ENCODE data around the gene ZCCHC2. TPM values are rescaled to one million over a fixed set of nuclear protein-coding genes. Genes with fewer than 3 reads are reported as not detected.

ZCCHC2 gene
- total and polyA plus RNA-seq, 2 of the 13 experiments (the other 11 are each of a cell fraction or from before 2014, with no cell fraction given): 62.5 to 76.1 TPM

DNA sequence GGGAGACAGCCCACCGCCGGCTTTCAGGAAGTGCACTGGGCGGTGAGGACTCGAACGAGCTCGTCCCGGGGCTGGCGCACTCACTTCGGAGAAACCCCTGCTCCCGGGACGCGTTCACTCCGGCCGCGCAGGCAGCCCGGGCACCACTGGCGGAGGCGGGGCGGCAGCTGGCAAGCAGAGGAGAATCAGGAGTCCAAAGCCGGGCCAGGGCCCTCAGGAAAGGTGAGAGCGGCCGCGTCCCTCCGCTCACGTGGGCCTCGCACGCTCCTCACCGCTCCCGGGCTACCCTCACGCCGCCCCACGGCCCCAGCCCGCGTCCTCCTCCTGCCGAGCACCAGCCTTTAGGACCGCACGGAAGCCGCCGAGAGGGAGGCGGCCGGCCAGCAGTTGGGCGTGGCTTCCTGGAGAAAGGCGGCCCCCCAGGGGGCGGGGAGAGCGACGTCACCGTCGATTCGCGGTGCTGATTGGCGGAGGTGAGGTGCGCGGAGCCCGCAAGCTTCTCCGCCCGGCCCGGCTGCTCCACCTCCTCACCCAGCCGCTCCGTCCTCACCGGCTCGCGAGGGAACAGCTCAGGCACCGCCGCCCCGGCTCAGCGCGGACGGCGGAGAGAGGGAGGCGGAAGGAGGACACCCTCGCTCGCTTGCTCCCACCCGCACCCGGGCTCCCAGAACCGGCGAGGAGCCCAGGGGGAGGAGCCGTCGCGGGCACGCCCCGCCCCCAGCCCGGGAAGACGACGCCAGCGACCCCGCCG, at the start of gene ZCCHC2 (continued):
- TF ChIP-seq ZMYM4 (CRISPR knock-in tag; IDR thresholded peaks at IDR 0.05): peak; percentile 99
- no peak for TF ChIP-seq ZNF644 (CRISPR knock-in tag; IDR thresholded peaks at IDR 0.05; ENCODE audit: low read depth)
- TF ChIP-seq HNRNPLL (IDR thresholded peaks at IDR 0.05; ENCODE audit: low read depth, low read length, poor library complexity, severe bottlenecking): peak; percentile 90
- TF ChIP-seq, protein P1, sequence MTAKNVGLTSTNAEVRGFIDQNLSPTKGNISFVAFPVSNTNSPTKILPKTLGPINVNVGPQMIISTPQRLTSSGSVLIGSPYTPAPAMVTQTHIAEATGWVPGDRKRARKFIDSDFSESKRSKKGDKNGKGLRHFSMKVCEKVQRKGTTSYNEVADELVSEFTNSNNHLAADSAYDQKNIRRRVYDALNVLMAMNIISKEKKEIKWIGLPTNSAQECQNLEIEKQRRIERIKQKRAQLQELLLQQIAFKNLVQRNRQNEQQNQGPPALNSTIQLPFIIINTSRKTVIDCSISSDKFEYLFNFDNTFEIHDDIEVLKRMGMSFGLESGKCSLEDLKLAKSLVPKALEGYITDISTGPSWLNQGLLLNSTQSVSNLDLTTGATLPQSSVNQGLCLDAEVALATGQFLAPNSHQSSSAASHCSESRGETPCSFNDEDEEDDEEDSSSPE (CRISPR knock-in tag; IDR thresholded peaks at IDR 0.05): peak; percentile 81
- TF ChIP-seq, protein P2, sequence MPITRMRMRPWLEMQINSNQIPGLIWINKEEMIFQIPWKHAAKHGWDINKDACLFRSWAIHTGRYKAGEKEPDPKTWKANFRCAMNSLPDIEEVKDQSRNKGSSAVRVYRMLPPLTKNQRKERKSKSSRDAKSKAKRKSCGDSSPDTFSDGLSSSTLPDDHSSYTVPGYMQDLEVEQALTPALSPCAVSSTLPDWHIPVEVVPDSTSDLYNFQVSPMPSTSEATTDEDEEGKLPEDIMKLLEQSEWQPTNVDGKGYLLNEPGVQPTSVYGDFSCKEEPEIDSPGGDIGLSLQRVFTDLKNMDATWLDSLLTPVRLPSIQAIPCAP (CRISPR knock-in tag; IDR thresholded peaks at IDR 0.05; ENCODE audit: low read depth): peak; percentile 40; the same call in 1 of the 2 replicates
- TF ChIP-seq, protein P3, sequence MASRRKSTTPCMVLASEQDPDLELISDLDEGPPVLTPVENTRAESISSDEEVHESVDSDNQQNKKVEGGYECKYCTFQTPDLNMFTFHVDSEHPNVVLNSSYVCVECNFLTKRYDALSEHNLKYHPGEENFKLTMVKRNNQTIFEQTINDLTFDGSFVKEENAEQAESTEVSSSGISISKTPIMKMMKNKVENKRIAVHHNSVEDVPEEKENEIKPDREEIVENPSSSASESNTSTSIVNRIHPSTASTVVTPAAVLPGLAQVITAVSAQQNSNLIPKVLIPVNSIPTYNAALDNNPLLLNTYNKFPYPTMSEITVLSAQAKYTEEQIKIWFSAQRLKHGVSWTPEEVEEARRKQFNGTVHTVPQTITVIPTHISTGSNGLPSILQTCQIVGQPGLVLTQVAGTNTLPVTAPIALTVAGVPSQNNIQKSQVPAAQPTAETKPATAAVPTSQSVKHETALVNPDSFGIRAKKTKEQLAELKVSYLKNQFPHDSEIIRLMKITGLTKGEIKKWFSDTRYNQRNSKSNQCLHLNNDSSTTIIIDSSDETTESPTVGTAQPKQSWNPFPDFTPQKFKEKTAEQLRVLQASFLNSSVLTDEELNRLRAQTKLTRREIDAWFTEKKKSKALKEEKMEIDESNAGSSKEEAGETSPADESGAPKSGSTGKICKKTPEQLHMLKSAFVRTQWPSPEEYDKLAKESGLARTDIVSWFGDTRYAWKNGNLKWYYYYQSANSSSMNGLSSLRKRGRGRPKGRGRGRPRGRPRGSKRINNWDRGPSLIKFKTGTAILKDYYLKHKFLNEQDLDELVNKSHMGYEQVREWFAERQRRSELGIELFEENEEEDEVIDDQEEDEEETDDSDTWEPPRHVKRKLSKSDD (CRISPR knock-in tag; IDR thresholded peaks at IDR 0.05; ENCODE audit: low read depth): peak; percentile 87; the same call in 1 of the 2 replicates
- peak; percentile 90 for TF ChIP-seq ZNF543 (CRISPR knock-in tag; IDR thresholded peaks at IDR 0.05)
- no peak for TF ChIP-seq JUNB (CRISPR knock-in tag; IDR thresholded peaks at IDR 0.05; ENCODE audit: borderline replicate concordance)
- no peak for TF ChIP-seq ZNF484 (CRISPR knock-in tag; IDR thresholded peaks at IDR 0.05; ENCODE audit: borderline replicate concordance, low read depth)
- TF ChIP-seq HNRNPL (IDR thresholded peaks at IDR 0.05; ENCODE audit: low read depth, low read length): peak; percentile 58; the same call in 1 of the 2 replicates
- TF ChIP-seq, protein P4, sequence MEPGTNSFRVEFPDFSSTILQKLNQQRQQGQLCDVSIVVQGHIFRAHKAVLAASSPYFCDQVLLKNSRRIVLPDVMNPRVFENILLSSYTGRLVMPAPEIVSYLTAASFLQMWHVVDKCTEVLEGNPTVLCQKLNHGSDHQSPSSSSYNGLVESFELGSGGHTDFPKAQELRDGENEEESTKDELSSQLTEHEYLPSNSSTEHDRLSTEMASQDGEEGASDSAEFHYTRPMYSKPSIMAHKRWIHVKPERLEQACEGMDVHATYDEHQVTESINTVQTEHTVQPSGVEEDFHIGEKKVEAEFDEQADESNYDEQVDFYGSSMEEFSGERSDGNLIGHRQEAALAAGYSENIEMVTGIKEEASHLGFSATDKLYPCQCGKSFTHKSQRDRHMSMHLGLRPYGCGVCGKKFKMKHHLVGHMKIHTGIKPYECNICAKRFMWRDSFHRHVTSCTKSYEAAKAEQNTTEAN (CRISPR knock-in tag; conservative IDR thresholded peaks at IDR 0.05): no peak; the same call in 1 of the 2 replicates
- TF ChIP-seq DNMT1 (CRISPR knock-in tag; IDR thresholded peaks at IDR 0.05): 0 out of 2 replicates have a peak, but pooled peaks have one; percentile 65
- TF ChIP-seq NFRKB (IDR thresholded peaks at IDR 0.05): no peak
- TF ChIP-seq, protein P5, sequence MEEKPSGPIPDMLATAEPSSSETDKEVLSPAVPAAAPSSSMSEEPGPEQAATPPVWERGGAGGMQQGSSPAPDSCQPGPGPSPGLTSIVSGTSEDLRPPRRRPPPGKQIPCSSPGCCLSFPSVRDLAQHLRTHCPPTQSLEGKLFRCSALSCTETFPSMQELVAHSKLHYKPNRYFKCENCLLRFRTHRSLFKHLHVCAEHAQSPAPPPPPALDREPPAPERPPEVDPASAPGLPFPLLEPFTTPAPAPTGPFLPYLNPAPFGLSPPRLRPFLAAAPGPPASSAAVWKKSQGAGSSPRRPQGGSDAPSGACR (CRISPR knock-in tag; IDR thresholded peaks at IDR 0.05): peak; percentile 49
- TF ChIP-seq SYNCRIP (IDR thresholded peaks at IDR 0.05; ENCODE audit: insufficient read depth, low read depth, low read length): no peak
- TF ChIP-seq ARNT (IDR thresholded peaks at IDR 0.05): no peak
- peak; percentile 79; the same call in 1 of the 2 replicates for TF ChIP-seq SMAD1 (CRISPR knock-in tag; IDR thresholded peaks at IDR 0.05; ENCODE audit: borderline replicate concordance, low read depth)
- TF ChIP-seq ZNF432 (CRISPR knock-in tag; IDR thresholded peaks at IDR 0.05; ENCODE audit: borderline replicate concordance): no peak
- peak; percentile 55; the same call in 1 of the 2 replicates for TF ChIP-seq ZNF878 (CRISPR knock-in tag; IDR thresholded peaks at IDR 0.05)
- TF ChIP-seq, protein P6, sequence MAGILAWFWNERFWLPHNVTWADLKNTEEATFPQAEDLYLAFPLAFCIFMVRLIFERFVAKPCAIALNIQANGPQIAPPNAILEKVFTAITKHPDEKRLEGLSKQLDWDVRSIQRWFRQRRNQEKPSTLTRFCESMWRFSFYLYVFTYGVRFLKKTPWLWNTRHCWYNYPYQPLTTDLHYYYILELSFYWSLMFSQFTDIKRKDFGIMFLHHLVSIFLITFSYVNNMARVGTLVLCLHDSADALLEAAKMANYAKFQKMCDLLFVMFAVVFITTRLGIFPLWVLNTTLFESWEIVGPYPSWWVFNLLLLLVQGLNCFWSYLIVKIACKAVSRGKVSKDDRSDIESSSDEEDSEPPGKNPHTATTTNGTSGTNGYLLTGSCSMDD (CRISPR knock-in tag; IDR thresholded peaks at IDR 0.05): no peak
- TF ChIP-seq KDM2A (CRISPR knock-in tag; IDR thresholded peaks at IDR 0.05; ENCODE audit: borderline replicate concordance, low read depth): peak; percentile 99
- TF ChIP-seq ZNF629 (CRISPR knock-in tag; conservative IDR thresholded peaks at IDR 0.05): no peak
